Measurements from ENCODE around the gene ELK4. TPM values are rescaled to one million over a fixed set of nuclear protein-coding genes. Genes with fewer than 3 reads are reported as not detected.

ELK4 gene, protein sequence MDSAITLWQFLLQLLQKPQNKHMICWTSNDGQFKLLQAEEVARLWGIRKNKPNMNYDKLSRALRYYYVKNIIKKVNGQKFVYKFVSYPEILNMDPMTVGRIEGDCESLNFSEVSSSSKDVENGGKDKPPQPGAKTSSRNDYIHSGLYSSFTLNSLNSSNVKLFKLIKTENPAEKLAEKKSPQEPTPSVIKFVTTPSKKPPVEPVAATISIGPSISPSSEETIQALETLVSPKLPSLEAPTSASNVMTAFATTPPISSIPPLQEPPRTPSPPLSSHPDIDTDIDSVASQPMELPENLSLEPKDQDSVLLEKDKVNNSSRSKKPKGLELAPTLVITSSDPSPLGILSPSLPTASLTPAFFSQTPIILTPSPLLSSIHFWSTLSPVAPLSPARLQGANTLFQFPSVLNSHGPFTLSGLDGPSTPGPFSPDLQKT
- total RNA-seq (ENCODE audit: low replicate concordance): 24.9 and 36.6 TPM in 2 replicates

- Histone ChIP-seq H4K20me1 (ENCODE audit: low read depth) (peaks cover 36% of the 10 kb centered on the region), H3K4me3 (peak within 1 kb of the TSS; percentile 66), H3K4me2 (peak within 1 kb of the TSS; percentile 91), H3K27ac (peak within 1 kb of the TSS; percentile 99), H3K27me3 (no peaks in the 10 kb centered on the region), H3K9ac (peak within 1 kb of the TSS; percentile 74), H3K4me1 (peaks cover 9% of the 10 kb centered on the region), H3K79me2 (ENCODE audit: low read depth) (peaks cover 39% of the 10 kb centered on the region), H3K36me3 (no peaks in the 10 kb centered on the region), H2AFZ (replicated peaks) (peak within 1 kb of the TSS; percentile 93), H3K9me3 (ENCODE audit: low read depth) (no peaks in the 10 kb centered on the region), H3F3A (ENCODE audit: low read depth) (peaks cover 47% of the 10 kb centered on the region)
- Mint-ChIP-seq H3K27me3 (ENCODE audit: insufficient read depth, low read depth) (no peaks in the 10 kb centered on the region), H3K9me3 (no peaks in the 10 kb centered on the region), H3K4me3 (peak within 1 kb of the TSS; percentile 97), H3K4me1 (peaks cover 28% of the 10 kb centered on the region), H3K36me3 (peaks cover 2% of the 10 kb centered on the region), H3K27ac (peak within 1 kb of the TSS; percentile 95)
- DNase-seq (ENCODE audit: low spot score): peak; percentile 100
- no peak for TF ChIP-seq EZH2phosphoT487 (IDR thresholded peaks at IDR 0.05)
- TF ChIP-seq, protein P1, sequence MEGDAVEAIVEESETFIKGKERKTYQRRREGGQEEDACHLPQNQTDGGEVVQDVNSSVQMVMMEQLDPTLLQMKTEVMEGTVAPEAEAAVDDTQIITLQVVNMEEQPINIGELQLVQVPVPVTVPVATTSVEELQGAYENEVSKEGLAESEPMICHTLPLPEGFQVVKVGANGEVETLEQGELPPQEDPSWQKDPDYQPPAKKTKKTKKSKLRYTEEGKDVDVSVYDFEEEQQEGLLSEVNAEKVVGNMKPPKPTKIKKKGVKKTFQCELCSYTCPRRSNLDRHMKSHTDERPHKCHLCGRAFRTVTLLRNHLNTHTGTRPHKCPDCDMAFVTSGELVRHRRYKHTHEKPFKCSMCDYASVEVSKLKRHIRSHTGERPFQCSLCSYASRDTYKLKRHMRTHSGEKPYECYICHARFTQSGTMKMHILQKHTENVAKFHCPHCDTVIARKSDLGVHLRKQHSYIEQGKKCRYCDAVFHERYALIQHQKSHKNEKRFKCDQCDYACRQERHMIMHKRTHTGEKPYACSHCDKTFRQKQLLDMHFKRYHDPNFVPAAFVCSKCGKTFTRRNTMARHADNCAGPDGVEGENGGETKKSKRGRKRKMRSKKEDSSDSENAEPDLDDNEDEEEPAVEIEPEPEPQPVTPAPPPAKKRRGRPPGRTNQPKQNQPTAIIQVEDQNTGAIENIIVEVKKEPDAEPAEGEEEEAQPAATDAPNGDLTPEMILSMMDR (IDR thresholded peaks at IDR 0.05): peak; percentile 69
These were observed at the start of gene ELK4 for GRCh38 chr1:205631768-205632668. Gene ELK4 (minus strand): TSS chr1:205632011. CDS start chr1:205623882, 8,129 bp downstream.

DNA sequence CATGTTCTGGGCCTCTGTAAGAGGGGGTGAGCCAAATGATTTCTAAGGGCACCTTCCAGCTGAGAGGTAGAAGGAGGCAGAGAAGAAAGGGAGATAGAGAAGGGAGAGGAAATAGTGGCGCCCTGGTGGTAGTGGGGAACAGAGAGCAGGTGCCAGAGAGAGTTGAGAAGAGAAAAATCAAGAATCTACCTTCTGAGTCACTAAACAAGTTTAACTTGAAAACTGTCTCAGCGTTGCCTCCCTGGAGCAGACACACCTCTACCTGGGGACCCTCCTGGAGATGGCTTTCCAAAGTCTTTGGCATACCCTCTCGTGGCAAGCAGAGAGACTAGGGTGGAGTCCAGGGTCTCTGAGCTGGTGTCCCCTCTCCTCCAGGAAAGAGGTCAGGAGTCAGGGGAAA, 49.6 kb upstream of the ELK4 start:
- Histone ChIP-seq H3K4me1 (peaks cover 28% of the 10 kb centered on the region), H3K4me3 (no peak overlapping the region), H3K9ac (no peak overlapping the region), H3K4me2 (peak overlapping the region; percentile 98), H3K79me2 (ENCODE audit: low read depth) (peaks cover 25% of the 10 kb centered on the region), H3F3A (ENCODE audit: low read depth) (peaks cover 33% of the 10 kb centered on the region), H3K36me3 (no peaks in the 10 kb centered on the region), H3K9me3 (ENCODE audit: low read depth) (no peaks in the 10 kb centered on the region), H2AFZ (replicated peaks) (no peak overlapping the region), H3K27me3 (peaks cover 18% of the 10 kb centered on the region), H3K27ac (no peak overlapping the region), H4K20me1 (ENCODE audit: low read depth) (peaks cover 27% of the 10 kb centered on the region)
- Mint-ChIP-seq H3K27ac (no peak overlapping the region), H3K4me1 (peaks cover 44% of the 10 kb centered on the region), H3K4me3 (peak overlapping the region; percentile 83), H3K36me3 (no peaks in the 10 kb centered on the region), H3K27me3 (ENCODE audit: insufficient read depth, low read depth) (peaks cover 13% of the 10 kb centered on the region), H3K9me3 (no peaks in the 10 kb centered on the region)
- DNase-seq (ENCODE audit: low spot score): no peak
- TF ChIP-seq EZH2phosphoT487 (IDR thresholded peaks at IDR 0.05) (no peak), EZH2 (IDR thresholded peaks at IDR 0.05) (no peak)
- TF ChIP-seq, protein P1 (IDR thresholded peaks at IDR 0.05): no peak

DNA sequence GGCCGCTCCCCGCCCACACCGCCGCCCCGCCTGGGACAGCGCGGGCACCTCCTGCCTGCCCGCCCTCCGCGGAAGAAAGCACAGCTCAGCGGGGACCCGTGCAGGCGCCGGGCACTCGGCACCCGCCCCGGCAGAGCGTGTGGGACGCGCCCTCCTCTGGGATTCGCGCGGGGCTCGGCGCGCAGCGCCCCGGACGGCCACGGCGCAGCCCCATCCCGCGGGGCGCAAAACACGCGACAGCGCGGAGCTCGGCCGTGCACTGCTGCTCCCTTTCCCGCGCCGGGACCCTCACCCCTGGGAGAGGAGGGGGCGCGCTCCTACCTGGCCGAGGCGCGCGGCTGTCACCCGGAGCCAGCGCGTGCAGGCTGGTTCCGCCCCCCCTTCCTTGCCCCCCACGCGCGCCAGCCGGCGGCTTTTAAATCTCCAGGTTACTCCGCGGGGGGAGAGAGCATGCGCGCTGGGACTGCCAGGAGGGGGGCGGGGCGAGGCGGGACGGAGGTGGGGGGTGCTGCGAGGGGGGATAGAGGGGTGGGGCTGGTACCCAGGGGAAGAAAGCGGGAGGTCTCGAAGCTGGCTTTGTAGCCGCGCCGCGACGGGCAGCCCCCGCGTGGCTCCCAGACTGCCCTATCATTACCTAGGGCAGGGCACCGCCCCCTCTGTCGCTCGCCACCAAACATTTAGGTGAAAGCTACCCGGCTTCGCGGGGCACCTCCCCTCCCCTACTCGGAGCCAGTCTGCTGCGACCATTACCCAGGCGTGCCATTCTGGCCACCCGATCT, 48.5 kb upstream of the ELK4 start, which contains the start of gene SLC45A3:
SLC45A3 (minus strand) TSS at position 437 of the 779 bp plus-strand sequence. CDS start 15,853 bp downstream, outside the sequence.
- Mint-ChIP-seq H3K27ac (peak within 1 kb of the TSS; percentile 46), H3K9me3 (no peaks in the 10 kb centered on the region), H3K4me3 (peak within 1 kb of the TSS; percentile 84), H3K36me3 (no peaks in the 10 kb centered on the region), H3K4me1 (peaks cover 55% of the 10 kb centered on the region), H3K27me3 (ENCODE audit: insufficient read depth, low read depth) (peaks cover 16% of the 10 kb centered on the region)
- Histone ChIP-seq H3K9ac (no peak within 1 kb of the TSS), H3K79me2 (ENCODE audit: low read depth) (peaks cover 29% of the 10 kb centered on the region), H2AFZ (replicated peaks) (peak within 1 kb of the TSS; percentile 94), H3K4me2 (peak within 1 kb of the TSS; percentile 98), H4K20me1 (ENCODE audit: low read depth) (peaks cover 30% of the 10 kb centered on the region), H3K36me3 (no peaks in the 10 kb centered on the region), H3K27me3 (peaks cover 18% of the 10 kb centered on the region), H3K4me1 (peaks cover 28% of the 10 kb centered on the region), H3K27ac (no peak within 1 kb of the TSS), H3K4me3 (peak within 1 kb of the TSS; percentile 92), H3F3A (ENCODE audit: low read depth) (peaks cover 33% of the 10 kb centered on the region), H3K9me3 (ENCODE audit: low read depth) (no peaks in the 10 kb centered on the region)
- DNase-seq (ENCODE audit: low spot score): peak; percentile 71
- TF ChIP-seq EZH2phosphoT487 (IDR thresholded peaks at IDR 0.05) (no peak), EZH2 (IDR thresholded peaks at IDR 0.05) (no peak)
- TF ChIP-seq, protein P1 (IDR thresholded peaks at IDR 0.05): no peak
